ENCODE data around the gene PRRT3. TPM values are rescaled to one million over a fixed set of nuclear protein-coding genes. Genes with fewer than 3 reads are reported as not detected.
"Not testable (repeated sequence)": the region's sequence is repeated elsewhere in the genome, so short reads cannot be mapped to it uniquely, and the experiment has no call there.

Gene PRRT3
- total RNA-seq, 2 experiments from 2014 or later = 1.4 to 4.3 TPM

- Histone ChIP-seq H3K27ac (ENCODE audit: low read depth, low read length, poor library complexity, severe bottlenecking) (no peak overlapping the region), H3K4me1 (ENCODE audit: insufficient read depth, low read length, poor library complexity, severe bottlenecking) (peaks cover 7% of the 10 kb centered on the region), H3K9me3 (ENCODE audit: low read length) (no peaks in the 10 kb centered on the region), H4K20me1 (ENCODE audit: insufficient read depth, low read length) (no peaks in the 10 kb centered on the region), H3K4me2 (ENCODE audit: low read length) (no peak overlapping the region), H2AFZ (ENCODE audit: low read length) (no peak overlapping the region), H3K4me3 (ENCODE audit: low read depth, low read length, poor library complexity, severe bottlenecking) (no peak overlapping the region), H3K79me2 (ENCODE audit: insufficient read depth, low read depth, low read length) (peaks cover 16% of the 10 kb centered on the region; the same call in 1 of the 2 replicates), H3K9me2 (ENCODE audit: insufficient read depth, low read length) (no peaks in the 10 kb centered on the region), H3K36me3 (ENCODE audit: insufficient read depth, low read length) (peaks cover 36% of the 10 kb centered on the region)
- no TSS peak for BruUV-seq (replicated peaks)
- no peak for DNase-seq (ENCODE audit: low spot score)
- ChIA-PET CTCF (ENCODE audit: unreplicated experiment) (no interaction called here), POLR2A (interaction anchor here (0.5 to 0.6 kb wide), 3 partner anchors 15 to 602 kb away, joined by 3 to 8 read pairs (median 5); no protein-coding TSS in a partner anchor)
- no peak for TF ChIP-seq EZH2phosphoT487 (IDR thresholded peaks at IDR 0.05; ENCODE audit: borderline replicate concordance, low read depth, low read length)
- no peak for TF ChIP-seq CTCF (conservative IDR thresholded peaks at IDR 0.05; ENCODE audit: low read length)
- intact Hi-C loops (cut with micrococcal nuclease; ENCODE audit: unreplicated experiment) = no loop called here
These were observed 54.5 kb downstream of the PRRT3 start for GRCh38 chr3:9897408-9898372.

- H3K4me1 ChIP-seq (ENCODE audit: insufficient read depth, low read length, poor library complexity, severe bottlenecking); H3K27ac ChIP-seq (ENCODE audit: low read depth, low read length, poor library complexity, severe bottlenecking); DNase-seq (ENCODE audit: low spot score); H3K4me3 ChIP-seq (ENCODE audit: low read depth, low read length, poor library complexity, severe bottlenecking); POLR2A ChIA-PET; CTCF ChIA-PET (ENCODE audit: unreplicated experiment); H3K4me2 ChIP-seq (ENCODE audit: low read length); intact Hi-C loops (cut with micrococcal nuclease; ENCODE audit: unreplicated experiment); H3K9me2 ChIP-seq (ENCODE audit: insufficient read depth, low read length); H3K9me3 ChIP-seq (ENCODE audit: low read length); H2AFZ ChIP-seq (ENCODE audit: low read length); BruUV-seq (replicated peaks); H4K20me1 ChIP-seq (ENCODE audit: insufficient read depth, low read length): not testable (repeated sequence)
- H3K79me2 ChIP-seq (ENCODE audit: insufficient read depth, low read depth, low read length) = peaks cover 24% of the 10 kb centered on the region
- H3K36me3 ChIP-seq (ENCODE audit: insufficient read depth, low read length) = peaks cover 44% of the 10 kb centered on the region
These were observed 55.3 kb downstream of the PRRT3 start for GRCh38 chr3:9896755-9897407.

GRCh38 chr3:9895715-9896114 is 56.5 kb downstream of the PRRT3 start:
- intact Hi-C loops (cut with micrococcal nuclease; ENCODE audit: unreplicated experiment); H3K4me1 ChIP-seq (ENCODE audit: insufficient read depth, low read length, poor library complexity, severe bottlenecking); CTCF ChIA-PET (ENCODE audit: unreplicated experiment); BruUV-seq (replicated peaks); H2AFZ ChIP-seq (ENCODE audit: low read length); H3K27ac ChIP-seq (ENCODE audit: low read depth, low read length, poor library complexity, severe bottlenecking); H3K4me3 ChIP-seq (ENCODE audit: low read depth, low read length, poor library complexity, severe bottlenecking); DNase-seq (ENCODE audit: low spot score); H3K9me2 ChIP-seq (ENCODE audit: insufficient read depth, low read length); H4K20me1 ChIP-seq (ENCODE audit: insufficient read depth, low read length); H3K4me2 ChIP-seq (ENCODE audit: low read length); H3K9me3 ChIP-seq (ENCODE audit: low read length): not testable (repeated sequence)
- H3K79me2 ChIP-seq (ENCODE audit: insufficient read depth, low read depth, low read length) = peaks cover 35% of the 10 kb centered on the region
- H3K36me3 ChIP-seq (ENCODE audit: insufficient read depth, low read length) = peaks cover 45% of the 10 kb centered on the region
- POLR2A ChIA-PET = interaction anchor here (0.5 kb wide), 1 partner anchor 1815 kb away, joined by 3 read pairs; no protein-coding TSS in a partner anchor

Small RNA genes within 50 kb of the gene (small RNA-seq; reads per million reads assigned to genes)
- gene CYCSP10 = not detected
- not detected for gene RNU6-882P

Other genes with a start within 250 kb of the PRRT3 start
- 0.08 TPM in 1 of 2 replicates, not detected in the other for gene CPNE9, start 248.6 kb downstream of the PRRT3 start, total RNA-seq (2014; rRNA removed; shearing (Covaris generic))
- 0.22 TPM in 1 of 2 replicates, not detected in the other for gene CPNE9, start 248.6 kb downstream of the PRRT3 start, total RNA-seq (2022)
- gene BRPF1, start 220.7 kb downstream of the PRRT3 start, total RNA-seq (2014; rRNA removed; shearing (Covaris generic)) = 29.2 and 31.9 TPM in 2 replicates
- 31.5 and 35.5 TPM in 2 replicates for gene BRPF1, start 220.7 kb downstream of the PRRT3 start, total RNA-seq (2022)
- 98.9 and 121 TPM in 2 replicates for gene OGG1, start 202.5 kb downstream of the PRRT3 start, total RNA-seq (2014; rRNA removed; shearing (Covaris generic))
- 119 and 120 TPM in 2 replicates for gene OGG1, start 202.5 kb downstream of the PRRT3 start, total RNA-seq (2022)
- not detected in 2 replicates for gene CAMK1, start 182.5 kb downstream of the PRRT3 start, total RNA-seq (2014; rRNA removed; shearing (Covaris generic))
- gene CAMK1, start 182.5 kb downstream of the PRRT3 start, total RNA-seq (2022) = not detected in 2 replicates
- gene TADA3, start 159.9 kb downstream of the PRRT3 start, total RNA-seq (2014; rRNA removed; shearing (Covaris generic)) = 51.6 and 62.0 TPM in 2 replicates
- gene TADA3, start 159.9 kb downstream of the PRRT3 start, total RNA-seq (2022) = 56.4 and 58.5 TPM in 2 replicates
- 89.8 and 99.5 TPM in 2 replicates for gene ARPC4, start 159.3 kb downstream of the PRRT3 start, total RNA-seq (2014; rRNA removed; shearing (Covaris generic))
- 93.5 and 118 TPM in 2 replicates for gene ARPC4, start 159.3 kb downstream of the PRRT3 start, total RNA-seq (2022)
- gene TTLL3, start 142.1 kb downstream of the PRRT3 start, total RNA-seq (2014; rRNA removed; shearing (Covaris generic)) = 65.4 and 65.7 TPM in 2 replicates
- gene TTLL3, start 142.1 kb downstream of the PRRT3 start, total RNA-seq (2022) = 127 and 136 TPM in 2 replicates
- 44.2 and 47.4 TPM in 2 replicates for gene RPUSD3, start 108.4 kb downstream of the PRRT3 start, total RNA-seq (2014; rRNA removed; shearing (Covaris generic))
- gene RPUSD3, start 108.4 kb downstream of the PRRT3 start, total RNA-seq (2022) = 59.2 and 65.2 TPM in 2 replicates
- not detected in 2 replicates for gene CIDEC, start 72.2 kb downstream of the PRRT3 start, total RNA-seq (2014; rRNA removed; shearing (Covaris generic))
- not detected in 2 replicates for gene CIDEC, start 72.2 kb downstream of the PRRT3 start, total RNA-seq (2022)
- 20.4 and 21.0 TPM in 2 replicates for gene JAGN1, start 61.8 kb downstream of the PRRT3 start, total RNA-seq (2014; rRNA removed; shearing (Covaris generic))
- 29.5 and 32.1 TPM in 2 replicates for gene JAGN1, start 61.8 kb downstream of the PRRT3 start, total RNA-seq (2022)
- 0.06 TPM in 1 of 2 replicates, not detected in the other for gene IL17RE, start 49.6 kb downstream of the PRRT3 start, total RNA-seq (2014; rRNA removed; shearing (Covaris generic))
- gene IL17RE, start 49.6 kb downstream of the PRRT3 start, total RNA-seq (2022) = 0.53 and 1.1 TPM in 2 replicates
- 0.73 TPM in 1 of 2 replicates, not detected in the other for gene IL17RC, start 35.3 kb downstream of the PRRT3 start, total RNA-seq (2014; rRNA removed; shearing (Covaris generic))
- 0.23 TPM in 1 of 2 replicates, not detected in the other for gene IL17RC, start 35.3 kb downstream of the PRRT3 start, total RNA-seq (2022)
- gene CRELD1, start 18.6 kb downstream of the PRRT3 start, total RNA-seq (2014; rRNA removed; shearing (Covaris generic)) = 23.4 and 28.6 TPM in 2 replicates
- 20.9 and 21.6 TPM in 2 replicates for gene CRELD1, start 18.6 kb downstream of the PRRT3 start, total RNA-seq (2022)
- gene EMC3, start 34.4 kb upstream of the PRRT3 start, total RNA-seq (2014; rRNA removed; shearing (Covaris generic)) = 16.1 and 30.6 TPM in 2 replicates
- gene EMC3, start 34.4 kb upstream of the PRRT3 start, total RNA-seq (2022) = 31.7 and 33.4 TPM in 2 replicates
- 112 and 116 TPM in 2 replicates for gene FANCD2, start 74.0 kb upstream of the PRRT3 start, total RNA-seq (2014; rRNA removed; shearing (Covaris generic))
- gene FANCD2, start 74.0 kb upstream of the PRRT3 start, total RNA-seq (2022) = 130 and 134 TPM in 2 replicates
- gene FANCD2OS, start 155.8 kb upstream of the PRRT3 start, total RNA-seq (2014; rRNA removed; shearing (Covaris generic)) = not detected in 2 replicates
- gene FANCD2OS, start 155.8 kb upstream of the PRRT3 start, total RNA-seq (2022) = not detected in 2 replicates
- 67.5 and 80.4 TPM in 2 replicates for gene BRK1, start 163.3 kb upstream of the PRRT3 start, total RNA-seq (2014; rRNA removed; shearing (Covaris generic))
- gene BRK1, start 163.3 kb upstream of the PRRT3 start, total RNA-seq (2022) = 102 and 105 TPM in 2 replicates
- gene VHL, start 189.4 kb upstream of the PRRT3 start, total RNA-seq (2014; rRNA removed; shearing (Covaris generic)) = 79.9 and 82.1 TPM in 2 replicates
- 123 and 132 TPM in 2 replicates for gene VHL, start 189.4 kb upstream of the PRRT3 start, total RNA-seq (2022)
- 1.1 and 1.4 TPM in 2 replicates for gene IRAK2, start 212.5 kb upstream of the PRRT3 start, total RNA-seq (2014; rRNA removed; shearing (Covaris generic))
- gene IRAK2, start 212.5 kb upstream of the PRRT3 start, total RNA-seq (2022) = 1.2 and 1.4 TPM in 2 replicates

Data from OCI-LY7 (cell line).